HG02678 (cell line): ENCODE measurements around the gene PANX2.
"Not testable (repeated sequence)": the region's sequence is repeated elsewhere in the genome, so short reads cannot be mapped to it uniquely, and the experiment has no call there.

ENCODE experiments used
- ATAC-seq: cut with Tn5 transposase; IDR thresholded peaks from one replicate; pipeline ENCODE4 v1.9.1; 2021; ENCODE audit warnings: mild to moderate bottlenecking, moderate library complexity; ENCODE audit not compliant: unreplicated experiment

PANX2 gene

GRCh38 chr22:50147258-50148165, 23.0 kb upstream of the PANX2 start:
- ATAC-seq = not testable (repeated sequence)

GRCh38 chr22:50148166-50148500, 22.4 kb upstream of the PANX2 start:
- ATAC-seq = no peak

DNA sequence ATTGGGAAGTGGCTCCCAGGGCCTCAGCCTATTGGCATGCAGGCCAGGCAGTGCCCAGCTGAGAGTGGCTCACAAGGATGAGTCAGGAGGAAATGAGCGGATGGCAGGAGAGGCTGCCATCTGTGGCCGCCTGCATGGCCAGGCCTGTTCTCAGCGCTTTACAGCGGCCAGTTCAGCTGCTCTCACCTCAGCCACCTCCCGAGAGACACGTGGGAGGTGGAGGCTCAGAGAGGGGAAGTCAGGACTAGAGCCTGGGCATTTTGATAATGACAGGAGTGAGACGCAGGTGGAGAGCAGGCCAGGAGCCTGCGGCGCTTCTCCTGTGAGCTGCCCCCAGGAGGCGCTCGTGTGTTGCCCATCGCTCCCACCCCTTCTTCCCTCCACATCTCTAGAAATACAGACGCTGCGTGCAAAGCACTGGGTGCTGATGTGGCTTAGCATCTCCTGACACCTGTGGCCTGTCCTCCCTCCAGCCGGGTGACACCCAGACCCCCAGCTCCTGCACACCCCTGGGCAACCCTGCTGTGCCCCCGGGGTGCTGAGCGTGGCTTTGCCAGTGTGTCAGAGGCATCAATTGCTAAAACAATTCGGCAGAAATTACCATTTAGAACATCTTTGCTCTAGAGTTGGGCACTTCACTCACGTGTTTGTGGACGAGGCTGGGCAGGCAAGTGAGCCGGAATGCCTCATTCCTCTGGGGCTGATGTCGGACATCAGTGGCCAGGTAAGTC, 21.4 kb upstream of the PANX2 start:
- no peak for ATAC-seq

DNA sequence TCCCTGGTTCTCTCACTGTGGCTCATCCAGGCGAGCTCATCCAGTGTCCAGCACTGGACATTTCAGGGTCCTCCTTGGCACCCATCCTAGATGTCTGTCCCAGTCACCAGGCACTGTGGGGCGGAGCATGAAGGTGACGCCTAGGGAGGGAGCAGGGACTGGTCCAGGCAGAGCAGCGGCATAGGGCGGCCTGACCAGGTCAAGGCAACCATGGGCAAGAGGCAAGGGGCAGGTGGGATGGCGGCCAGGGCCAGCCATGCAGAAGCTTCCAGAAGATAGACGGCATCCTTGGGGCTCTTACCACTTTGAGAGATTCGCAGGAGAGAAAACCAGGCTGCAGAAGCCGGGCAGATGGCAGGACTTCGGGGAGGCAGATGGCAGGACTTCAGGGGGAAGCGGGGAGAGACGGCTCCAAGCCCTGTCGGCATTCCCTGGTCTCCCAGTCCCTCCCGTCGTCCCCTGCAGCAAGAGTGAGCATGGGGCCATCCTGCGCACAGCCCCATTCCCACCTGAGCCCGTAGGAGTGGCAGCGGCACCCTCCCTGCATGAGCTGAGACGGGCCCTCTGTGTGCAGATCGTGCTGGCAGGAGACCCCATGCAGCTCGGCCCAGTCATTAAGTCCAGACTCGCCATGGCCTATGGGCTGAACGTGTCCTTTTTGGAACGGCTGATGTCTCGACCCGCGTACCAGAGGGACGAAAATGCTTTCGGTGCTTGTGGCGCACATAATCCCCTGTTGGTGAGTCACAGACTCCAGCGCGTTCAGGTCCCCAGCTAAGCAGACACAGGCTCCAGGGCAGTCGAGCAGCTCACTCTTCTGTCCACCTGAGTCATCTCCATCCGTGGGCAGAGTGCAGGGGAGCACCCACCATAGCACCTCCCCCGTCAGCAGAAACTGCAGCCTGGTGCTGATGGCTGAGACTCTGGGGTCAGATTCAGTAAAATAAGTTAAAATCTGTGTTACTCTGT, 20.1 kb upstream of the PANX2 start:
- no peak for ATAC-seq

DNA sequence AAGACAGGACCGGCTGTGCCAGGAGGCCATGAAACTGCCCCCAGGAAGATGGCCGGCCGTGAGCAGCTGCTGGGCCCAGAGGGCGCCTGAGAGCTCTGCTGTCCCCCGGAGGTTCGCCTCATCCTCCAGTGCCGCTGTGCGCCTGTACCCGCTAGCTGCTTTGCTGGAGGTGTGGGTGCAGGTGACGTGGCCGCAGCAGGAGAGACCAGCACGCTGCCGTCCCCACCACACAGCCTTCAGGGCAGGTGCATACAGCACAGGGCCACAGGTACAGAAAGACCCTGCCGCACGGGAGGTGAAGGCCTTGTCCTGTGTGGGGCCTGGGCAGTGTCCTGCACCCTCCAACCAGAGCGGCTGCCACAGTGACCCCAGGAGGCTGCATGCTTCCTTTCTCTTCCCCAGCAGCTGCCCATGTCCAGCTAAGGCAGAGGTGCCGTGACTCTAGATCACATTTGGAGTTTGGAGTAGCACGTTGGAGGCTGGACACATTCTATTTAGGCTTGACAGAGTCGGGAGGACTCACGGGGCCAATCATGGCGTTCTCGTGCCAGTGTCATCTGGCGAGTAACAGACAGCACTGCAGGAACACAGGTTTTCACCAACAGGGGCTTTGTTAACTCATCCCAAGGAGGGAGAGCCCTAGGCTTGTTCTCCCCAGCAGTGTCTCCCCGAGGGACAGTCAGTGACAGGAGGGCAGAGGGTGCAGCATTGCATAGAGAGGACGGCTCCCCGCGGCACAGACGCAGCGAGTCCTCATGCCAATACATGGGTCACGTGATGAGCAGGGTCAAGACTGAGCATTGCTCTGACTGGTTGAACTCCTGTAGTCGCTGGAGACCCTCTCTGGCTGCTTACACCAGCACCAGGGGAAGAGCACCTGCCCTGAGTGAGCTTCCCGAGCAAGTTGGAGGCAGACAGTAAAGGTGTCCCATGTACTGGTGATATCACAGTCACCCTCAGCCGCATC, 18.7 kb upstream of the PANX2 start:
- no peak for ATAC-seq

DNA sequence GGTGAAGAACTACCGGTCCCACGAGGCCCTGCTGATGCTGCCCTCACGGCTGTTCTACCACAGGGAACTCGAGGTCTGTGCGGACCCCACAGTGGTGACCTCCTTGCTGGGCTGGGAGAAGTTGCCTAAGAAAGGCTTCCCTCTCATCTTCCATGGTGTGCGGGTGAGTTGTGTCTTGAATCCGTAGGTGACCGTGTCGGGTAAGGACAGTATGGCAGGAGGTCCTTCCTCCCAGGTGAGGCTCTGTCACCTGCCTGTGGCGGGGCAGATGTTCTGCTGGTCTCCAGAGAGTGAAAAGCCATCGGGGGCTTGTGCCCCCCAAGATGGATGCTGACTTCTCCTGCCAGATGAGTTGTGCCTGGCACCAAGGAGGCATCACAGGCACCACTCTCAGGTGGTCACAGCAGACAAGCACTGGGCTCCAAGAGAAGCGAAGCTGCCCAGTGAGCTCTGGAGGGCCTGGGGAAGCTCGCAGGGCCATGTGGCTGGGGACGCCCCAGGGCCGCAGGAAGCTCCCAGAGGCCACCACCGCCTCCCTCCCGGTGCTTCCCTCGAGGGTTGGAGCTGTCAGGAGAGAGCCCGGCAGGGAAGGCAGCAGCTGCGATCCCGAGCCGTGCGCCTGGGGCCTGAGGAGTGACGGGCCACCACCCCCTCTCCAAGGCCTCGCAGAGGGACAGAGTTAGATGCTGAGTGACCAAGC, 17.3 kb upstream of the PANX2 start:
- ATAC-seq = no peak

GRCh38 chr22:50153756-50154140, 16.8 kb upstream of the PANX2 start:
- ATAC-seq = no peak

DNA sequence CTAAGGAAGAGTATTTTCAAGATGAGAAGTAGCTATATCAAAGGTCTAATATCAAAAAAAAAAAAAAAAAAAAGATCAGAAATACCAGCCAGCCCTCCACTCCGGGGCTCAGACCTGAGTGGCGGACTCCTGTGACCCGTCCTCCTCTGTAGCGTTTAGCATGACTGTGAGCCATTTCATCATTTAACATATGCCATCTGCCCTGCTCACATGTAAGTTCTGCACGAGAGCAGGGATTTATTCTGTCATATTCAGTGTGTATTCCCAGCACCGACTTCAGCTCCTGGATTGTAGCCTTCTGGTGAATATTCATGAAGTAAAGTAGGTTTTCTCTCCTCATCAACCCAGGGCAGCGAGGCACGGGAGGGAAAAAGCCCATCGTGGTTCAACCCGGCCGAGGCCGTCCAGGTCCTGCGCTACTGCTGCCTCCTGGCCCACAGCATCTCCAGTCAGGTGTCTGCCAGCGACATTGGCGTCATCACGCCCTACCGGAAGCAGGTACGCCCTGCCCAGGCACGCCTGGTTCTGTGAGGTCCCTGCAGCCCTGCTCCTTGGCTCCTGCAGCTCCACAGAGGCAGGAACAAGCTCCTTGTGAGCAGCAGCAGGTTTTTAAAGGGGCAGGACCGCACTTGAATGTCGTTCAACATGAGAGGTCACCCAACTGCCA, 12.7 kb upstream of the PANX2 start:
- ATAC-seq = no peak

- no peak for ATAC-seq
Observed at GRCh38 chr22:50160947-50161346, 9.6 kb upstream of the PANX2 start.

- ATAC-seq = no peak
Observed at GRCh38 chr22:50161508-50162390, 8.8 kb upstream of the PANX2 start.

DNA sequence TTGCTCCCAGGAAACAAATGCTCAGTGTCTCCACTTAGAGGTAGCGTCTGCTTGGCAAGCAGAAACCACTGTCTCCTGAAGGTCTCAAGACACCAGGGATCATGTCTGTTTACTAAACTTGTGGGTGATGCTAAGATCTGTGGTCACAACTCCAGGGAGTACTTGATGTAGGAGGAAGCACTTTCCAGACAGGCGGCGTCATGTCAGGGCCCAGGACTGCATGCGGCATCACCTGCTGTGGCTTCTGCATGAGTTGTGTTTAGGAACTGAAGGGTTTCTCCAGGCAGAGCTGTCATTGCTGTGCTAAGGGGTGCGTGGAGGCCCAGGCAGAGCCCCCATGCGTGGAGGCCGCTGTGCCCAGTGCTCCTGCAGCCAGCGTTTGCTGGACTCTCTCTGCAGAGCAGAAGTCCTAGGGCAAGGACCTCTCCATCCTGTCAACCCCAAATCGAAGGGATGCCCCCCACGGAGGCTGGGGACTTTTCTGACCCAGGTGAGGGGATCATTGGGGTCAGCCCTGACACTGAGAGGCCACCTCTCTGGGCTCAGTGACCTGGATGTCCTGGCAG, 8.1 kb upstream of the PANX2 start:
- no peak for ATAC-seq

GRCh38 chr22:50165436-50166123, 5.0 kb upstream of the PANX2 start:
- ATAC-seq = no peak

- ATAC-seq = no peak
Observed at GRCh38 chr22:50167689-50168489, 2.6 kb upstream of the PANX2 start.

GRCh38 chr22:50168490-50169180, 1.9 kb upstream of the PANX2 start:
- ATAC-seq = not testable (repeated sequence)

- no peak for ATAC-seq
Observed at GRCh38 chr22:50169181-50169759, 1.3 kb upstream of the PANX2 start.
